Measurements from ENCODE around the gene FUT6. TPM values are rescaled to one million over a fixed set of nuclear protein-coding genes. Genes with fewer than 3 reads are reported as not detected.

Gene FUT6
- total RNA-seq, 1 donor from 2014 or later: not detected

GRCh38 chr19:5801796-5802619, 37.5 kb downstream of the FUT6 start:
- no peaks in the 10 kb centered on the region for H3K36me3 Mint-ChIP-seq
- no peak for TF ChIP-seq CTCF (IDR thresholded peaks at IDR 0.05; ENCODE audit: unreplicated experiment)
- H3K4me3 Mint-ChIP-seq: peak overlapping the region; percentile 45
- peaks cover 38% of the 10 kb centered on the region for H3K27me3 Mint-ChIP-seq (ENCODE audit: low read depth)
- H3K9me3 Mint-ChIP-seq: no peaks in the 10 kb centered on the region
- peak in 1 of 2 experiments; percentile 68 for DNase-seq (ENCODE audit: low spot score in 2 of 2, unreplicated experiment in 2 of 2)
- H3K27ac Mint-ChIP-seq: no peak overlapping the region
- peaks cover 20% of the 10 kb centered on the region for H3K4me1 Mint-ChIP-seq

- Mint-ChIP-seq H3K4me3 (no peak overlapping the region), H3K9me3 (no peaks in the 10 kb centered on the region), H3K27ac (no peak overlapping the region), H3K27me3 (ENCODE audit: low read depth) (peaks cover 26% of the 10 kb centered on the region), H3K36me3 (no peaks in the 10 kb centered on the region), H3K4me1 (peaks cover 18% of the 10 kb centered on the region)
- no peak for DNase-seq (ENCODE audit: low spot score in 2 of 2, unreplicated experiment in 2 of 2)
- no peak for TF ChIP-seq CTCF (IDR thresholded peaks at IDR 0.05; ENCODE audit: unreplicated experiment)
Measured at GRCh38 chr19:5800361-5801270, 38.9 kb downstream of the FUT6 start.

GRCh38 chr19:5799247-5800241, 40.0 kb downstream of the FUT6 start:
- TF ChIP-seq CTCF (IDR thresholded peaks at IDR 0.05; ENCODE audit: unreplicated experiment): no peak
- Mint-ChIP-seq H3K4me3 (no peak overlapping the region), H3K9me3 (no peaks in the 10 kb centered on the region), H3K27ac (no peak overlapping the region), H3K4me1 (peaks cover 18% of the 10 kb centered on the region), H3K36me3 (no peaks in the 10 kb centered on the region), H3K27me3 (ENCODE audit: low read depth) (peaks cover 21% of the 10 kb centered on the region)
- DNase-seq (ENCODE audit: low spot score in 2 of 2, unreplicated experiment in 2 of 2): no peak

GRCh38 chr19:5798244-5798643, 41.3 kb downstream of the FUT6 start:
- TF ChIP-seq CTCF (IDR thresholded peaks at IDR 0.05; ENCODE audit: unreplicated experiment): no peak
- Mint-ChIP-seq H3K27me3 (ENCODE audit: low read depth) (peaks cover 9% of the 10 kb centered on the region), H3K36me3 (no peaks in the 10 kb centered on the region), H3K4me1 (peaks cover 8% of the 10 kb centered on the region), H3K27ac (no peak overlapping the region), H3K4me3 (no peak overlapping the region), H3K9me3 (no peaks in the 10 kb centered on the region)
- DNase-seq (ENCODE audit: low spot score in 2 of 2, unreplicated experiment in 2 of 2): no peak

GRCh38 chr19:5795382-5795919, 44.1 kb downstream of the FUT6 start:
- Mint-ChIP-seq H3K4me1 (peaks cover 5% of the 10 kb centered on the region), H3K27me3 (ENCODE audit: low read depth) (peaks cover 4% of the 10 kb centered on the region), H3K9me3 (peaks cover 4% of the 10 kb centered on the region), H3K4me3 (no peak overlapping the region), H3K27ac (no peak overlapping the region), H3K36me3 (peaks cover 4% of the 10 kb centered on the region)
- no peak for DNase-seq (ENCODE audit: low spot score in 2 of 2, unreplicated experiment in 2 of 2)
- no peak for TF ChIP-seq CTCF (IDR thresholded peaks at IDR 0.05; ENCODE audit: unreplicated experiment)
